Activated T-helper 2 cell treated with anti-CD3 and anti-CD28 coated beads, Interferon-gamma antibody, Interleukin-2, Interleukin-4, amounts not matched to agents 10 μg/mL and 5 μg/mL and 100 μg/mL, durations not matched to agents 14 hours and 24 hours and 36 hours (primary cell): Measurements from ENCODE around the gene YIF1A. TPM values are rescaled to one million over a fixed set of nuclear protein-coding genes. Genes with fewer than 3 reads are reported as not detected.
"Not testable (repeated sequence)": the region's sequence is repeated elsewhere in the genome, so short reads cannot be mapped to it uniquely, and the experiment has no call there.

Experiments used
- DNase-seq: peaks from one replicate; pipeline ENCODE4 v3.0.0; 2021; ENCODE audit warnings: low spot score
- H3K27ac Mint-ChIP-seq: one replicate; pipeline ENCODE4 v1.8.0; 2021; ENCODE audit warnings: mixed read lengths
- H3K27me3 Mint-ChIP-seq: one replicate; pipeline ENCODE4 v1.8.0; 2021; ENCODE audit warnings: low read depth, mixed read lengths
- H3K36me3 Mint-ChIP-seq: one replicate; pipeline ENCODE4 v1.8.0; 2021; ENCODE audit warnings: low read depth, mixed read lengths
- H3K4me1 Mint-ChIP-seq: one replicate; pipeline ENCODE4 v1.8.0; 2021; ENCODE audit warnings: low read depth, mixed read lengths
- H3K4me3 Mint-ChIP-seq: one replicate; pipeline ENCODE4 v1.8.0; 2021; ENCODE audit warnings: low read depth, mild to moderate bottlenecking, moderate library complexity, mixed read lengths
- H3K9me3 Mint-ChIP-seq: one replicate; pipeline ENCODE4 v1.8.0; 2021; ENCODE audit warnings: mixed read lengths
- intact Hi-C: fragments of 100-400 bp; cut with micrococcal nuclease; formaldehyde crosslinking; loops from one replicate; pipeline ENCODE4 v1.15.1; 2023
- total RNA-seq: library from RNA; stranded (reverse); gene quantifications from 2 replicates; pipeline ENCODE4 v1.2.3, GENCODE V29; 2022

YIF1A gene
- total RNA-seq, 1 donor from 2014 or later: 78.9 TPM

DNA sequence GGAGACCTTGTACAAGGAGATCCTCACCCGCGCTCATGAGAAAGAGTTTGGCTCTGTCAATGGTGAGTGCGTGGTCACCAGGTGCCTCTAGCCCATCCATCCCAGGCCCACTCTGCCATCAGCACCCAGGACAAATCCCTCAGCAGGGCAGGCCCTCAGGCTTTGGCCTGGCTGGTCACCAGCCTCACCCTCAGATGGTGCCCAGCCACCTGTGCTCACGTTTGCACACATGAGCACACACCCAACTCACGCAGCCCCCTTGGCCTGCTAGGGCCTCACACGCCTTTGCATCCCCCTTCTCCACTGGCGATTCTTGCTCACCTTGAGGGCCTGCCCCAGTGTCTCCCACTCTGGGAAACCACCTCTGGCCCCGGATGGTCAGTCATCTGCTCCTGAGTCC, 24.6 kb downstream of the YIF1A start:
- H3K36me3 Mint-ChIP-seq: peaks cover 43% of the 10 kb centered on the region
- no peak for DNase-seq
- H3K9me3 Mint-ChIP-seq: no peaks in the 10 kb centered on the region
- H3K4me3 Mint-ChIP-seq: no peak overlapping the region
- no peaks in the 10 kb centered on the region for H3K27me3 Mint-ChIP-seq
- peaks cover 16% of the 10 kb centered on the region for H3K4me1 Mint-ChIP-seq
- H3K27ac Mint-ChIP-seq: no peak overlapping the region
- intact Hi-C loops: no loop called here

DNA sequence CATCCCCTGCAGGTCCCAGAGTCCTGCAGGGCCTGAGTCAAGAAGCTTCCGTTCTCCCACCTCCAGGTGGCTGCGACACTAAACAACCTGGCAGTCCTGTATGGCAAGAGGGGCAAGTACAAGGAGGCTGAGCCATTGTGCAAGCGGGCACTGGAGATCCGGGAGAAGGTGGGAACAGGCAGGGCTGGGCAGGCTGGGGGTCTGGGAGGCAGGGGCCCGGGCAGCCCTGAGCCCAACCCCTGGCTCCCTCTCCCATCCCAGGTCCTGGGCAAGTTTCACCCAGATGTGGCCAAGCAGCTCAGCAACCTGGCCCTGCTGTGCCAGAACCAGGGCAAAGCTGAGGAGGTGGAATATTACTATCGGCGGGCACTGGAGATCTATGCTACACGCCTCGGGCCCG, 25.2 kb downstream of the YIF1A start:
- H3K36me3 Mint-ChIP-seq: peaks cover 47% of the 10 kb centered on the region
- no peaks in the 10 kb centered on the region for H3K27me3 Mint-ChIP-seq
- DNase-seq: no peak
- no peak overlapping the region for H3K27ac Mint-ChIP-seq
- no peaks in the 10 kb centered on the region for H3K9me3 Mint-ChIP-seq
- peaks cover 19% of the 10 kb centered on the region for H3K4me1 Mint-ChIP-seq
- intact Hi-C loops: no loop called here
- no peak overlapping the region for H3K4me3 Mint-ChIP-seq

GRCh38 chr11:66263231-66263630, 25.7 kb downstream of the YIF1A start:
- Mint-ChIP-seq H3K4me1 (peaks cover 18% of the 10 kb centered on the region), H3K4me3 (no peak overlapping the region), H3K27ac (no peak overlapping the region), H3K36me3 (peaks cover 52% of the 10 kb centered on the region), H3K27me3 (no peaks in the 10 kb centered on the region), H3K9me3 (no peaks in the 10 kb centered on the region)
- intact Hi-C loops: no loop called here
- no peak for DNase-seq

- Mint-ChIP-seq H3K27me3 (no peaks in the 10 kb centered on the region), H3K36me3 (peaks cover 52% of the 10 kb centered on the region), H3K4me3 (no peak overlapping the region), H3K4me1 (peaks cover 15% of the 10 kb centered on the region), H3K27ac (no peak overlapping the region), H3K9me3 (no peaks in the 10 kb centered on the region)
- no peak for DNase-seq
- intact Hi-C loops: no loop called here
Measured at GRCh38 chr11:66262696-66263095, 26.2 kb downstream of the YIF1A start.

DNA sequence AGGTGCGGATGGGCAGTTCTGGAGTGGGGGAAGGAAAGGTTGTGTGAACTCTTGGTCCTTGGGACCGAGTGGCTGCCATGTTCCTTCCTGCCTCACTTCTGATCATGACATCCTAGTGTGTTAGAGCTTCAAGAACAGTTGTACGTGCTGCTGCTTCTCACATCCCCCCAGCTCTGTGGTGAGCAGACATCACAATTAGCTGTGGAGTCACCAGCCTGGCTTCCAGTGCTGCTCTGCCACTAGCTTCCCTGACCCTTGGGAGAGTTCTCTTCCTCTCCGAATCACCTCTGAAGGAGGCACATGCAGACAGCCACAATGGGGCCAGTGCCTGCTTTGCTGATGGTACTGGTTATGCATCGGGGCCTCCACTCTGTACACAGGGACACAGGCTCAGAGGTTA, 26.8 kb downstream of the YIF1A start:
- peaks cover 14% of the 10 kb centered on the region for H3K4me1 Mint-ChIP-seq
- no peaks in the 10 kb centered on the region for H3K27me3 Mint-ChIP-seq
- H3K4me3 Mint-ChIP-seq: no peak overlapping the region
- no peak overlapping the region for H3K27ac Mint-ChIP-seq
- H3K36me3 Mint-ChIP-seq: peaks cover 50% of the 10 kb centered on the region
- DNase-seq: no peak
- H3K9me3 Mint-ChIP-seq: no peaks in the 10 kb centered on the region
- intact Hi-C loops: no loop called here

DNA sequence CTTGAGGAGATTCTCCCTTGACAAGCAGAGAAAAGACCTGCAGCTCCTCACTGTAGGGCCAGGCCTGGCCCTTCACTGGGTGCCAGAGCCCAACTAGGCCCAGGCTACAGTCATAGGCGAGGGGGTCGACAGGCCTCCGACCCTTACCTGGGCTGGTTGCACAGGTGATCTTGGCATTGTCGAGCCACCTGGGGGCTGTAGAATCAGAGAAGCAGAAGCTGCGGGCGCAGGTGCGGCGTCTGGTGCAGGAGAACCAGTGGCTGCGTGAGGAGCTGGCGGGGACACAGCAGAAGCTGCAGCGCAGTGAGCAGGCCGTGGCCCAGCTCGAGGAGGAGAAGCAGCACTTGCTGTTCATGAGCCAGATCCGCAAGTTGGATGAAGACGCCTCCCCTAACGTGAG, 27.4 kb downstream of the YIF1A start:
- H3K27me3 Mint-ChIP-seq: no peaks in the 10 kb centered on the region
- intact Hi-C loops: no loop called here
- no peak overlapping the region for H3K27ac Mint-ChIP-seq
- DNase-seq: no peak
- H3K4me3 Mint-ChIP-seq: no peak overlapping the region
- peaks cover 14% of the 10 kb centered on the region for H3K4me1 Mint-ChIP-seq
- H3K9me3 Mint-ChIP-seq: no peaks in the 10 kb centered on the region
- H3K36me3 Mint-ChIP-seq: peaks cover 45% of the 10 kb centered on the region

- peaks cover 45% of the 10 kb centered on the region for H3K36me3 Mint-ChIP-seq
- intact Hi-C loops: no loop called here
- DNase-seq: no peak
- H3K27me3 Mint-ChIP-seq: no peaks in the 10 kb centered on the region
- peaks cover 19% of the 10 kb centered on the region for H3K4me1 Mint-ChIP-seq
- H3K27ac Mint-ChIP-seq: no peak overlapping the region
- no peak overlapping the region for H3K4me3 Mint-ChIP-seq
- no peaks in the 10 kb centered on the region for H3K9me3 Mint-ChIP-seq
Measured at GRCh38 chr11:66259956-66260355, 29.0 kb downstream of the YIF1A start.

- Mint-ChIP-seq H3K27ac (no peak overlapping the region), H3K4me1 (peaks cover 19% of the 10 kb centered on the region), H3K27me3 (no peaks in the 10 kb centered on the region), H3K4me3 (no peak overlapping the region), H3K36me3 (peaks cover 38% of the 10 kb centered on the region), H3K9me3 (no peaks in the 10 kb centered on the region)
- no peak for DNase-seq
- intact Hi-C loops: no loop called here
Measured at GRCh38 chr11:66259225-66259624, 29.7 kb downstream of the YIF1A start.

DNA sequence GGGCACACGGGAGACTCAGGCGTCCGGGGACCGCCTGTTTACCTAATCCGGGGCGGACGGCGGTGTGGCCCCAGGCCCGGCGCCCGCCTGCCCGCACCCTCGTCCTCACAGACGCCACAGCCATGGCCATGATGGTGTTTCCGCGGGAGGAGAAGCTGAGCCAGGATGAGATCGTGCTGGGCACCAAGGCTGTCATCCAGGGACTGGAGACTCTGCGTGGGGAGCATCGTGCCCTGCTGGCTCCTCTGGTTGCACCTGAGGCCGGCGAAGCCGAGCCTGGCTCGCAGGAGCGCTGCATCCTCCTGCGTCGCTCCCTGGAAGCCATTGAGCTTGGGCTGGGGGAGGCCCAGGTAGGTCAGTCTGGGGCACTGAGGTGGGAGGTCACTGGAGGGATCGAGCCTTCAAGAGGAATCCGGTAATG, 30.5 kb downstream of the YIF1A start:
- intact Hi-C loops: loop anchor here (1.0 kb wide), 1 partner anchor 36 kb away; no protein-coding TSS in a partner anchor
- peaks cover 34% of the 10 kb centered on the region for H3K36me3 Mint-ChIP-seq
- DNase-seq: no peak

DNA sequence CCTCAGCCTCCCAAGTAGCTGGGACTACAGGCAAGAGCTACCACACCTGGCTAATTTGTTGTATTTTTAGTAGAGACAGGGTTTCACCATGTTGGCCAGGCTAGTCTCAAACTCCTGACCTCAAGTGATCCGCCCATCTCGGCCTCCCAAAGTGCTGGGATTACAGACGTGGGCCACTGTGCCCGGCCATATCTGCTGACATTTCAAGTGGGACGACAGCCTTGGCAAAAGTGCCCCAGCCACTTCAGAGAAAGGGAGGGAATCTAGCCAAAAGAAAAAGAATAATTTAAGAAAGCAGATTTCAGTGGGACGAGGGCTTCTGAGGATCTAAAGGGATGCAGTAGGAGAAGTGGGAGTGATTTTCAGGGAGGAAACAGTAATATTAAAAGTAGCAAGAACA, 35.9 kb downstream of the YIF1A start:
- not testable (repeated sequence) for H3K27ac Mint-ChIP-seq
- H3K4me1 Mint-ChIP-seq: peaks cover 12% of the 10 kb centered on the region

More for the DNA sequence above, 30.5 kb downstream of the YIF1A start:
- Mint-ChIP-seq H3K4me1 (peaks cover 19% of the 10 kb centered on the region), H3K27ac (peak overlapping the region; percentile 49), H3K4me3 (peak overlapping the region; percentile 86), H3K27me3 (no peaks in the 10 kb centered on the region), H3K9me3 (no peaks in the 10 kb centered on the region)

DNA sequence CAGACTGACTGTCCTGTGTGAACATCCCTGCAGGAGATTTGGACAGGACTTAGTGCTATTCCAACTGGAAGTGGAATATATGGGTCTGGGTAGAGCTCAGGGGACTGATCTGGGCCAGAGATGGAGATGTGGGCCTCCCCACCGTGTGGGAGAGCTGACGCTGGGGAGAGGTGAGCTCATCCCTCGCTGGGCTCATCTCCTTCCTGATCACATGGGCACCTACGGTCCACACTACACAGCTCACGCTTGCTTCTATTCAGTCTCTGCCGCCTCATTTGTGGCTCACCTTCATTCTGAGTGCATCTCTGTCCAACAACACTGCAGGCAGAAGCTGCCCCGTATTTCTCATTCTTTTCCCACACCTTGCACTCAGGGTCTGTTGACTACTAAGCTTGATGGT, 37.1 kb downstream of the YIF1A start:
- no peaks in the 10 kb centered on the region for H3K36me3 Mint-ChIP-seq
- no peak overlapping the region for H3K27ac Mint-ChIP-seq
- H3K4me1 Mint-ChIP-seq: peaks cover 11% of the 10 kb centered on the region
- no peaks in the 10 kb centered on the region for H3K27me3 Mint-ChIP-seq
- DNase-seq: no peak
- no peaks in the 10 kb centered on the region for H3K9me3 Mint-ChIP-seq
- no peak overlapping the region for H3K4me3 Mint-ChIP-seq
- intact Hi-C loops: no loop called here

More for the DNA sequence above, 35.9 kb downstream of the YIF1A start:
- H3K36me3 Mint-ChIP-seq, H3K27me3 Mint-ChIP-seq, DNase-seq, H3K4me3 Mint-ChIP-seq, H3K9me3 Mint-ChIP-seq, intact Hi-C loops: not testable (repeated sequence)

DNA sequence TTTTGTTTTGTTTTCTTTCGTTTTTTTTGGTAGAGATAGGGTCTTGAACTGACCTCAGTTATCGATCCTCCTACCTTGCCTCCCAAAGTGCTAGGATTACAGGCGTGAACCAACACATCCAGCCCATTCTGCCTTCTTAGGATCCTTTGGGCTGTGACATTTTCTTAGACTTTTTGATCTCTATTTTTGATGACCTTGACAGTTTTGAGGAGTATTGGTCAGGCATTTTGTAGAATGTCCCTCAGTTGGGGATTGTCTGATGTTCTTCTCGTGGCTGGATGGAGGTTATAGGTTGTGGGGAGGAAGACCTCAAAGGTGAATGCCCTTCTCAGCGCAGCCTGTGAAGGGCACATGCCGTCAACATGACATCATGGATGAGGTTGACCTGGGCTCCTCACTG, 40.0 kb downstream of the YIF1A start:
- intact Hi-C loops: no loop called here
- Mint-ChIP-seq H3K9me3 (no peaks in the 10 kb centered on the region), H3K27ac (no peak overlapping the region), H3K4me1 (peaks cover 3% of the 10 kb centered on the region), H3K4me3 (no peak overlapping the region), H3K27me3 (no peaks in the 10 kb centered on the region), H3K36me3 (peaks cover 4% of the 10 kb centered on the region)
- DNase-seq: no peak

GRCh38 chr11:66247801-66248200, 41.1 kb downstream of the YIF1A start:
- H3K4me1 Mint-ChIP-seq: peaks cover 3% of the 10 kb centered on the region
- H3K36me3 Mint-ChIP-seq: peaks cover 10% of the 10 kb centered on the region
- H3K4me3 Mint-ChIP-seq: no peak overlapping the region
- H3K27ac Mint-ChIP-seq: no peak overlapping the region
- H3K27me3 Mint-ChIP-seq: no peaks in the 10 kb centered on the region
- H3K9me3 Mint-ChIP-seq: no peaks in the 10 kb centered on the region
- intact Hi-C loops: no loop called here
- DNase-seq: no peak

GRCh38 chr11:66247295-66247694, 41.6 kb downstream of the YIF1A start:
- H3K36me3 Mint-ChIP-seq: peaks cover 13% of the 10 kb centered on the region
- DNase-seq: no peak
- no peak overlapping the region for H3K4me3 Mint-ChIP-seq
- H3K9me3 Mint-ChIP-seq: no peaks in the 10 kb centered on the region
- H3K27me3 Mint-ChIP-seq: no peaks in the 10 kb centered on the region
- intact Hi-C loops: no loop called here
- H3K4me1 Mint-ChIP-seq: peaks cover 3% of the 10 kb centered on the region
- H3K27ac Mint-ChIP-seq: no peak overlapping the region
